GM23338 (cell line): ENCODE data around the gene NUDT15. TPM values are rescaled to one million over a fixed set of nuclear protein-coding genes. Genes with fewer than 3 reads are reported as not detected.

ENCODE experiments used
- ATAC-seq: fragments of 200-7000 bp; cut with Tn5 transposase; 3 replicates; pipeline ENCODE4 v1.9.1; 2020
- DNase-seq: peaks from one replicate; pipeline ENCODE4 v3.0.0-alpha.2; 2015; ENCODE audit warnings: low spot score
- H2AFZ ChIP-seq: fragments of 200-600 bp; sonication (generic); 2 replicates; pipeline ENCODE4 v1.8.0; 2016; ENCODE audit warnings: antibody characterized with exemption, mild to moderate bottlenecking, moderate library complexity
- H3F3A ChIP-seq: fragments of 200-600 bp; sonication (generic); replicated peaks from 2 replicates; pipeline ENCODE4 v1.8.0; 2017; ENCODE audit warnings: antibody characterized with exemption, mixed run types, low read depth
- H3K27ac ChIP-seq: fragments of 200-600 bp; sonication (generic); 2 replicates; pipeline ENCODE4 v1.6.1; 2016; ENCODE audit warnings: low read depth
- H3K27me3 ChIP-seq: fragments of 200-600 bp; sonication (generic); 2 replicates; pipeline ENCODE4 v1.8.0; 2016; ENCODE audit warnings: mild to moderate bottlenecking, mixed run types, moderate library complexity; ENCODE audit not compliant: insufficient read depth
- H3K36me3 ChIP-seq: fragments of 200-600 bp; sonication (generic); 2 replicates; pipeline ENCODE4 v1.8.0; 2016; ENCODE audit warnings: mild to moderate bottlenecking; ENCODE audit not compliant: insufficient read depth
- H3K4me1 ChIP-seq: fragments of 200-600 bp; sonication (generic); 2 replicates; pipeline ENCODE4 v1.8.0; 2016; ENCODE audit warnings: mild to moderate bottlenecking, moderate library complexity; ENCODE audit not compliant: insufficient read depth
- H3K4me2 ChIP-seq: fragments of 200-600 bp; sonication (generic); 2 replicates; pipeline ENCODE4 v1.7.1; 2017; ENCODE audit warnings: mixed run types
- H3K4me3 ChIP-seq: fragments of 200-600 bp; sonication (generic); 2 replicates; pipeline ENCODE4 v1.6.1; 2016; ENCODE audit warnings: mixed run types
- H3K79me2 ChIP-seq: fragments of 200-600 bp; sonication (generic); replicated peaks from 2 replicates; pipeline ENCODE4 v1.8.0; 2017; ENCODE audit warnings: mild to moderate bottlenecking; ENCODE audit not compliant: insufficient read depth
- H3K9me2 ChIP-seq: fragments of 200-600 bp; sonication (generic); 2 replicates; pipeline ENCODE4 v1.8.0; 2017; ENCODE audit not compliant: insufficient read depth
- H4K20me1 ChIP-seq: fragments of 200-600 bp; sonication (generic); replicated peaks from 2 replicates; pipeline ENCODE4 v1.8.0; 2017; ENCODE audit warnings: mild to moderate bottlenecking; ENCODE audit not compliant: insufficient read depth
- H3K27ac Mint-ChIP-seq: 2 replicates; pipeline ENCODE4 v1.8.0; 2020; ENCODE audit warnings: inconsistent platforms, mild to moderate bottlenecking, moderate library complexity, mixed read lengths
- H3K27me3 Mint-ChIP-seq: 3 replicates; pipeline ENCODE4 v1.8.0; 2022; ENCODE audit warnings: low read depth, mild to moderate bottlenecking, moderate library complexity, mixed read lengths, inconsistent platforms; ENCODE audit not compliant: insufficient read depth, poor library complexity
- H3K36me3 Mint-ChIP-seq: 3 replicates; pipeline ENCODE4 v1.8.0; 2021; ENCODE audit warnings: low read depth, mild to moderate bottlenecking, inconsistent platforms, moderate library complexity, mixed read lengths
- H3K4me1 Mint-ChIP-seq: 3 replicates; pipeline ENCODE4 v1.8.0; 2020; ENCODE audit warnings: mild to moderate bottlenecking, inconsistent platforms, mixed read lengths
- H3K4me3 Mint-ChIP-seq: 3 replicates; pipeline ENCODE4 v1.8.0; 2021; ENCODE audit warnings: moderate library complexity, mild to moderate bottlenecking, inconsistent platforms, mixed read lengths
- H3K9me3 Mint-ChIP-seq: 3 replicates; pipeline ENCODE4 v1.8.0; 2020; ENCODE audit warnings: moderate library complexity, mild to moderate bottlenecking, inconsistent platforms, mixed read lengths
- CREB1 ChIP-seq: fragments of 250-450 bp; sonication (Bioruptor Pico); IDR thresholded peaks from 2 replicates; pipeline ENCODE4 v1.5.0; 2020; ENCODE audit warnings: low read depth, mild to moderate bottlenecking, moderate library complexity
- EZH2 ChIP-seq: fragments of 200-600 bp; sonication (generic); IDR thresholded peaks from one replicate; pipeline ENCODE4 v1.8.0; 2017; ENCODE audit warnings: antibody characterized with exemption, mild to moderate bottlenecking, low read depth; ENCODE audit not compliant: unreplicated experiment
- EZH2phosphoT487 ChIP-seq: fragments of 200-600 bp; sonication (generic); IDR thresholded peaks from one replicate; pipeline ENCODE4 v1.8.1; 2018; ENCODE audit warnings: antibody characterized with exemption; ENCODE audit not compliant: unreplicated experiment
- JUNB ChIP-seq: IDR thresholded peaks from one replicate; pipeline ENCODE4 v1.6.1; 2016; ENCODE audit warnings: antibody characterized with exemption; ENCODE audit not compliant: unreplicated experiment
- NANOG ChIP-seq: IDR thresholded peaks from 2 replicates; pipeline ENCODE4 v1.6.1; 2016; ENCODE audit warnings: antibody characterized with exemption, borderline replicate concordance
- STAT1 ChIP-seq: IDR thresholded peaks from one replicate; pipeline ENCODE4 v1.6.1; 2016; ENCODE audit warnings: antibody characterized with exemption; ENCODE audit not compliant: unreplicated experiment
- ZNF462 ChIP-seq: fragments of 250-450 bp; sonication (Bioruptor Pico); IDR thresholded peaks from 2 replicates; pipeline ENCODE4 v1.5.0; 2020; ENCODE audit warnings: mild to moderate bottlenecking, moderate library complexity
- polyA plus RNA-seq: library from polyadenylated mRNA; unstranded; fragments of >200 nt; fragmentation: Nextera tagmentation; extraction: Ambion mirVana; gene quantifications from 2 replicates; pipeline ENCODE4 v1.2.1, GENCODE V29; 2016
- total RNA-seq: library from RNA; depleted of rRNA; stranded (reverse); fragments of >200 nt; shearing (Covaris generic); gene quantifications from 2 replicates; pipeline ENCODE4 v1.2.3, GENCODE V29; 2014
- TF ChIP-seq, protein P1 (sequence below): IDR thresholded peaks from one replicate; pipeline ENCODE4 v1.6.1; 2018; ENCODE audit warnings: antibody characterized with exemption; ENCODE audit not compliant: unreplicated experiment

Gene NUDT15
- total and polyA plus RNA-seq, 2 experiments from 2014 or later: 59.3 TPM

DNA sequence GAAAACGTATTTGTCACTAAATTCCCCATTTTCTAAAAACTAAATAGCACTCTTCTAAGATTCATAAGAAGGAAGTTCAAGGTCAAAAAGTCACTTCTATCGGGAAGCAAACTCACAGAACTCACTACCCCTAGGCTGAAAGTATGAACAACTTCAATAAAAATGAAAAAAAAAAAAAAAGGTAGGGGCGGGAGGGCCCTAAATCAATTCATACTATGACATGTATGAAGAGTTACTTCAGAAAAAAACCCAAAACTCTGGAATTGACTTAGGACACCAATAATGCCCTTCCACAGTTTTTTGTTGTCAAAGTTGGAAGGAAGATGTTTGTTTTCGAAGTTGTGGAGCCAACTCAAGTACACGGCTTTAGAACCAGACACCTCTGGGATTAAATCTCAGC lies 37.6 kb upstream of the NUDT15 start (continued):
- TF ChIP-seq ZNF462 (CRISPR knock-in tag) (no peak), CREB1 (CRISPR knock-in tag) (no peak), STAT1 (no peak)

DNA sequence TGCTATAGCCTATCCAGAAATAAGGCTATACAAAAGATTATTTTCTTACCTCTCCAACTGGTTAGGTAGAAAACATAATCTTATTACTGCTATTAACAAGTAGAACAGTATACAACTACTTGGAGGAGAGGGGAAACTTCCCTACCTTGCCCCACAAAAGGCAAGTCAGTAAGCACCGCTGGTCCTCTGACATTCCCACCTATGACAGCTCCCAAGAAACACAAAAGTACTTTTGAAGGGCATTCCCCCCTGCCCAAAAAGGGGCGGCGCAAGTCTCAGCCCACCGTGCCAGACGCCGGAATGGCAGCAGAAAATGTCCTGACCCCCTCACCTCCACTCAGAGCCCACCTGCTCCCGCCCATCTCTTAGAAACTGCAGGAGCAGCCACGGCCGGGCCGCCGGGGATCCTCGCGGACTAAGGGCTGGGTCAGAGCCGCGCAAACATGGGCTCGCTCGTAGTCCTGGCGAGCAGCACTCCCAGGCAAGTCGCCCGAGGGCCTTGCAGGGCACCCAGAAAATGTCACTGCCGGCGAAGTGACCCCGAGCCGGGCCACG lies 36.9 kb upstream of the NUDT15 start:
- Histone ChIP-seq H2AFZ (peak overlapping the region; percentile 82), H4K20me1 (no peaks in the 10 kb centered on the region; the same call in 1 of the 2 replicates)

More for the DNA sequence above, 36.9 kb upstream of the NUDT15 start:
- Mint-ChIP-seq H3K27me3 (peaks cover 6% of the 10 kb centered on the region), H3K4me3 (peak overlapping the region; percentile 93), H3K27ac (peak overlapping the region; percentile 88), H3K9me3 (no peaks in the 10 kb centered on the region), H3K4me1 (peaks cover 30% of the 10 kb centered on the region), H3K36me3 (peaks cover 17% of the 10 kb centered on the region)
- ATAC-seq (peak; percentile 60), DNase-seq (peak; percentile 50)
- 0 out of 2 replicates have a peak, but pooled peaks cover 4% of the 10 kb centered on the region for H3F3A ChIP-seq
- no peaks in the 10 kb centered on the region for H3K27me3 ChIP-seq
- H3K4me2 ChIP-seq: peak overlapping the region; percentile 98
- H3K79me2 ChIP-seq: peaks cover 54% of the 10 kb centered on the region
- H3K4me1 ChIP-seq: peaks cover 35% of the 10 kb centered on the region
- H3K9me2 ChIP-seq: no peaks in the 10 kb centered on the region
- H3K36me3 ChIP-seq: peaks cover 6% of the 10 kb centered on the region; the same call in 1 of the 2 replicates
- H3K27ac ChIP-seq: peak overlapping the region; percentile 67
- peak overlapping the region; percentile 96 for H3K4me3 ChIP-seq
- TF ChIP-seq NANOG (no peak), EZH2 (no peak), EZH2phosphoT487 (no peak), JUNB (no peak), CREB1 (CRISPR knock-in tag) (no peak)
- TF ChIP-seq, protein P1, sequence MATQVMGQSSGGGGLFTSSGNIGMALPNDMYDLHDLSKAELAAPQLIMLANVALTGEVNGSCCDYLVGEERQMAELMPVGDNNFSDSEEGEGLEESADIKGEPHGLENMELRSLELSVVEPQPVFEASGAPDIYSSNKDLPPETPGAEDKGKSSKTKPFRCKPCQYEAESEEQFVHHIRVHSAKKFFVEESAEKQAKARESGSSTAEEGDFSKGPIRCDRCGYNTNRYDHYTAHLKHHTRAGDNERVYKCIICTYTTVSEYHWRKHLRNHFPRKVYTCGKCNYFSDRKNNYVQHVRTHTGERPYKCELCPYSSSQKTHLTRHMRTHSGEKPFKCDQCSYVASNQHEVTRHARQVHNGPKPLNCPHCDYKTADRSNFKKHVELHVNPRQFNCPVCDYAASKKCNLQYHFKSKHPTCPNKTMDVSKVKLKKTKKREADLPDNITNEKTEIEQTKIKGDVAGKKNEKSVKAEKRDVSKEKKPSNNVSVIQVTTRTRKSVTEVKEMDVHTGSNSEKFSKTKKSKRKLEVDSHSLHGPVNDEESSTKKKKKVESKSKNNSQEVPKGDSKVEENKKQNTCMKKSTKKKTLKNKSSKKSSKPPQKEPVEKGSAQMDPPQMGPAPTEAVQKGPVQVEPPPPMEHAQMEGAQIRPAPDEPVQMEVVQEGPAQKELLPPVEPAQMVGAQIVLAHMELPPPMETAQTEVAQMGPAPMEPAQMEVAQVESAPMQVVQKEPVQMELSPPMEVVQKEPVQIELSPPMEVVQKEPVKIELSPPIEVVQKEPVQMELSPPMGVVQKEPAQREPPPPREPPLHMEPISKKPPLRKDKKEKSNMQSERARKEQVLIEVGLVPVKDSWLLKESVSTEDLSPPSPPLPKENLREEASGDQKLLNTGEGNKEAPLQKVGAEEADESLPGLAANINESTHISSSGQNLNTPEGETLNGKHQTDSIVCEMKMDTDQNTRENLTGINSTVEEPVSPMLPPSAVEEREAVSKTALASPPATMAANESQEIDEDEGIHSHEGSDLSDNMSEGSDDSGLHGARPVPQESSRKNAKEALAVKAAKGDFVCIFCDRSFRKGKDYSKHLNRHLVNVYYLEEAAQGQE: no peak
